GM18502 (cell line): ENCODE measurements around the gene CDH22.

ENCODE experiments used
- ATAC-seq: cut with Tn5 transposase; IDR thresholded peaks from one replicate; pipeline ENCODE4 v1.9.1; 2021; ENCODE audit warnings: mild to moderate bottlenecking; ENCODE audit not compliant: unreplicated experiment, poor library complexity

The CDH22 gene

GRCh38 chr20:46272389-46273047 lies 35.8 kb downstream of the CDH22 start:
- no peak for ATAC-seq

DNA sequence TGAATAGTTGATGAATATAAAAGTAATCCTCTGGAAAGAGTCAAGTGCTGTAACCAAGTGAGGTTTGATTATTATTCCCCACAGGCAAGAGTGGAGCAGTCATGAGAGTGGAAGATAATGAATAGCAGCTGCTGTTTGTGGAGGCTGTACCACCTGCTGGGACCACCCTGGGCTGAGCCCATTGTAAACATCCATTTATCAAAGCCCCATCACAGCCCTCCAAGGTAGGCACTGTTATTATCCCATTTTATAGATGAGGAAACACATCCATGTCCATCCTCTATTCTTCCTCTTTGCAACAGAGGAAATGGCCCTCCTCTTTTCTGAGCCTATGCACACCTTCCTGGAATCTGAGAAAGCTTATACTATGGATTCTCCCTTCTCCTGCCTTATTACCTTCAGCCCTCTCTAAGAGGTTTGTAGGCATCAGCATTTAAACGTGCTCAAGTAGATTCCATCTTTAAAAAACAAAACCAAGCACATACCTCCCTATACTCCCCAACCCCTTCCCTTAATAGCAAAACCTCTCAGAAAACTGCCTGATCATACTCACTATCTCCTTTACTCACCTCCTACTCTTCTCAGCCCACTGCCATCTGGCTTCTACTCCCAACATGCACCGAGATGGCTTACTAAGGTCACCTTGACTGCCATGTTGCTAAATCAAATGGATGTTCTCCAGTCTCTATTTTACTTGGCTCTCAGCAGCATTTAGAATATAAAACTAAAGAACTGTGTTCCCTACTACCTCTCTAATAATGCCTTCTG lies 37.1 kb downstream of the CDH22 start:
- no peak for ATAC-seq

GRCh38 chr20:46269372-46269771 lies 38.9 kb downstream of the CDH22 start:
- ATAC-seq: no peak

GRCh38 chr20:46268662-46269061 lies 39.6 kb downstream of the CDH22 start:
- no peak for ATAC-seq

DNA sequence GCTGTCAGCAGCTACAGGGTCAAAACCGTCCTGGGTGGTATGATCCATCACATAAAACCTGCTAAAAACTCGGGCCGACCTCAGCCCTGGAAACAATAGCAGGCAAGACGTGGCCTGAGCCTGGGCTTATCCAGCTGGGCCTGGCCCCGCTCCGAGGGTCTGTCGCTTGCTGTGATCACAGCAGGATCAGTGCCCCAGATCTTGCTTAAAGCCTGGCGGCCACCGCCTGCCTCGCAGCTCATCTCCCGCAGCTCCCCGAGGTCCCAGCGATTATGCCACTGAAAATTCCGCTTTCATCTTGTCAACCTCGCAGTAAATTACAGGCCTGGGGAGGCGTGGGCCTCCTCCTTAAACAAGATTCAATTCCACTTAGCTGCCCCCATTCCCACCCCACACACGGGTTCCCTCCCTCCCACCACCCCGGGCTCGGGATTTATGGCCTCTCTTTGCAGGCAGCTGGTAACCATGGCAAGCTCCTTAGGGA lies 40.1 kb downstream of the CDH22 start:
- ATAC-seq: no peak

- ATAC-seq: no peak
These were observed 40.9 kb downstream of the CDH22 start for GRCh38 chr20:46267108-46268105.

DNA sequence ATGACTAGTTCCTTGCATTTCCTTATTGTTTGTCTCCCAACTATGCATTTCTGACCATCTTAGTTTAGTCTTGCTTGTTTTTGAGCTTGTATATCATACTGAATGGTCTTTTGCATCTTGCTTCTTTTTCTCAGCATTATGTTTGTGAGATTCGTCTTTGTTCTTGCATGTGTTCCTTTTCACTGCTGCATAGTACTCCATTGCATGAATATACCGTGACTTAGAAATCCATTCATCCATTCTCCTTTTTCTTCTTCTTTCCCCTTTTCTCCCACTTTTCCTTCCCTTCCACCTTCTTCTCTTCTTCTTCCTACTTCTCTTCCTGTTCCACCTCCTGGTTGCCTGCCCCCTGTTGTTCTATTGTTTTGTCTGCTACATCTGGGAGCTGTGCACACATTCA lies 42.8 kb downstream of the CDH22 start:
- no peak for ATAC-seq

DNA sequence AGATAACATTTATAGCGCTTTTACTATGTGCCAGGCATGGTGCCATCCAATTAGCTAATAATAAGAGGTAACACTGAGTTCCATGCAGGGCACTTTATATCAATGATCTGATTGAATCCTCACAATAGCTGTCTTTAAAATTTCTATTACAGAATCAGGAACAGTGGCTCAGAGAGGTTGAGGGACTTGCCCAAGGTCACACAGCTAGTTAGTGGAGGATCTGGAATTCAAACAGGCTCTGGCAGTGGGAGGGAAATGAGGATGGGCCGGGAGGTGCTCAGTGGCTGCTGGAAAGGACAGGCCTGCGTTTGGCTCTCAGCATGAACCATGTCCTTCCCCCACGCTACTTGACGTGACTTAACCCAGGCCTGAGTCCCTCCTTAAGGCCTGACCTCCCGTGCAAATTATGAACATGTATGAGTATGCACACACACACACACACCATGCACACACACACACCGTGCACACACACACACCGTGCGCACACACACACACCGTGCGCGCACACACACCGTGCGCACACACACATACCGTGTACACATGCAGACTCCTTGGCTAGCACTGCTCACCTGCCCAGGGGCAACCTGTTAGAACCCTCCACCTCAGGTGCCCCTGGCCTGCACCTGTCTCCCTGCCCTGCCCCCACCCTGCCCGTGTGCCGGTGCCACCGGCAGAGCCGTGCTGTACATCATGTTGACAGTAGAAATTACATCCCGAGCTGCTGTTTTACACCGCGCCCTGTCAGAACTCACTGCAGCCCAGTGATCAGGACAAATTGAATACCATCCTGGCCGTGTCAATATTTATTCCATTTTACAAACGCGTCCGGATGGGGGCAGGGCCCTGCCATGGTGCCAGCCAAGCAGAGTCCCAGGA lies 43.7 kb downstream of the CDH22 start:
- ATAC-seq: no peak

GRCh38 chr20:46261456-46262253 lies 46.6 kb downstream of the CDH22 start:
- no peak for ATAC-seq

GRCh38 chr20:46260936-46261454 lies 47.3 kb downstream of the CDH22 start:
- no peak for ATAC-seq

- ATAC-seq: no peak
These were observed 47.8 kb downstream of the CDH22 start for GRCh38 chr20:46260480-46260879.

GRCh38 chr20:46259260-46259859 lies 48.9 kb downstream of the CDH22 start:
- no peak for ATAC-seq

GRCh38 chr20:46257887-46258286 lies 50.4 kb downstream of the CDH22 start:
- no peak for ATAC-seq

DNA sequence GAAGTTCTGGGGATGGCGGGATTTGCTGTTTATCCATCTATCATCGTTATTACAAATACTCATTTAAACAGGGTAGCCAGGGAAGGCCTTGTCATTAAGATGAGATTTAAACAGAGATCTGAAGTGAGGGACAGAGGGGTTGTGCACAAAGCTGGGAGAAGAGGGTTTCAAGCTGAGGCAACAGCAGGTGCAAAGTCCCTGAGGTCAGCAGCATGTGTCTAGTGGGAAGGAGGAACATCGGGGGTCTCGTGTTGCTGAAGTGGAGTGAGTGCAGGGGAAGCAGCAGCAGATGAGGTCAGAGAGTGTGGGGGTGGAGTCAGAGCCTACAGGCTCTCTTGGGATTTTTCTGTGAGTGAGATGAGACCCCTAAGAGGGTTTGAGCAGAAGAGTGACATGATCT lies 52.0 kb downstream of the CDH22 start:
- no peak for ATAC-seq

DNA sequence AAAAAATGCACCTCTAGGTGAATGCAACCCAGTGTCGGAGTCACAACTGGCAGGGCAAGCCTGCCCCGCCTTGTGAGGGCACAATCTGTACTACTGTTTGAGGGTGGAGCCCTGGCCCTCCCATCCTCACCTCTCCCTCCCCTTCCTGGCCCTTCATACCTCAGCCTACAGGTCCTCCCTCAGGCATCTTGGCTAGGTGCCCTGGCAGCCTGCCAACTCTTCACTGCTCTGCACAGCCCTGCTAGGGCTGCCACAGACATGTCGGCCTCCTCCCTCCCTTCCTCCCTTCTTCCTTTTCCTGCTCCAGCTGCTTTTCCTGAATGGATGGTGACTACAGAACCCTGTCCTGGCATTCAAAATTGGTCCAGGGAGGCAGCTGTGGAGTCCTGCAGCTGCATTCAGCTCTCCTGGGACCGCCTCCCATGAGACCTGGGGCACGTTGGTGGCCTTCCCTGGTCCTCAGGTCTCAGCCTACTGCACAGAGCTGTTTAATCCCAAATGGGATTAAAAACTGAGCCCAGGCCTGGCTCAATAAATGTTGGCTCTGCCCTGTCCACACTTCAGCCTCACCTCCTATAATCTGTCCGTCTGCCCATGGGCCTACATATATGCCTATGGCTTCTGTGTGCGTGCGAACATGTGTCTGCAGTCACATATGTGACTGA lies 52.7 kb downstream of the CDH22 start:
- ATAC-seq: no peak

DNA sequence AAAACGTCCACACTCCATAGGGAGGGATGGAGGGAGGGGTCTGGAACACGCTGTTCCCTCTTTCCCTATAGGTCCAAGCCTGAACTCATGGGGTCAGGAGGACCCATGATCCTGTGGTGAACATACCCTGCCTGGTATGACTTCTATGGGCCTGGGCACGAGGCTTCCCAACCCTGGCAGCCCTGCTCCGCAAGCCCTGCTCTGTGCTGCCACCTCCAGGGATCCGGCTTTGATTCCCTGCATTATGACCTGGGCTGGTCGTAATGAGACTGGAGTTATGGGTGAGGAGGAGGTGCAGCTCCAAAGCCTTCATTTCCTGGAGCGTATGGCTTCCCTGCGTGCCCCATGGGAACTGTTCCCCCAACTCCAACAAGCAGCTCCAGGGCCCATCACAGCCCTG lies 54.9 kb downstream of the CDH22 start:
- no peak for ATAC-seq

- no peak for ATAC-seq
These were observed 55.8 kb downstream of the CDH22 start for GRCh38 chr20:46252352-46253091.
